Medulla oblongata (tissue), 1 donor: Measurements from ENCODE around the gene TANGO2.

Source experiments
- DNase-seq: peaks from one replicate; pipeline ENCODE4 v3.0.0-alpha.2; 2015; ENCODE audit errors: extremely low spot score

TANGO2 gene

DNA sequence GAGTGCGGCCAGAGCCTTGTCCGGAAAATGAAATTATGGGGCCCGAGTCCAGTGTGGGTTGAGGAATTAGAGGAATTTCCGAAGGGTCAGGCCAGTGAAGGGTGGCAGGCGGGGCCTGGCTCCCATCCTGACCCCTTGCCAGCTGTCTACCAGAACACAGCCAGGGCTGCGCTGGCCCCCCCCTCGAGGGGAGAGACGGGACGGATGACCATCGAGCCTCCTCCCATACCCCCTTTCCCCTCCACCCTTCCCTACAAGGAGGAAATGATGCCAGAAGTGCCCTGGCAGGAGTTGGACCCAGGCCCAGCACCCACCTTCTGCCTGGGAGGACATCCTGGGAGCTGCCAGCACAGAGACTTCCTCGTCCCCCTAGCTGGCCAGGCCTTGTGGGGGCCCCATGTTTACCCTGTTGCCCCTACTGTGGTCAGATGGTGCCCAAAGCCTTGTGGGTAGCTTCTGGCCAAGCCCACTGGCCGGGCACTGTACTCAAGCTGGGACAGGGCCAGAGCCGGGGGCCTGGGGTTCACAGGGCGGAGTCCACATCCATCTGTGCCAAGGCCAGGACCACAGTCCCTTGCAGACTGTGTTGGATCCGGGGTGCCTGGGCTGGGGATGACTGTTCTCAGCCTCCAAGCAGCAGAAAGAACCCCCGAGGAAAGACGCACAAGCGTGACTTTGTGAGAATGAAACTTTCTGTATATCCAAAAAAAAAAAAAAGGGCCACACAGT, 25.1 kb upstream of the TANGO2 start:
- DNase-seq = no peak

GRCh38 chr22:19996694-19997384, 24.1 kb upstream of the TANGO2 start:
- DNase-seq = no peak

DNA sequence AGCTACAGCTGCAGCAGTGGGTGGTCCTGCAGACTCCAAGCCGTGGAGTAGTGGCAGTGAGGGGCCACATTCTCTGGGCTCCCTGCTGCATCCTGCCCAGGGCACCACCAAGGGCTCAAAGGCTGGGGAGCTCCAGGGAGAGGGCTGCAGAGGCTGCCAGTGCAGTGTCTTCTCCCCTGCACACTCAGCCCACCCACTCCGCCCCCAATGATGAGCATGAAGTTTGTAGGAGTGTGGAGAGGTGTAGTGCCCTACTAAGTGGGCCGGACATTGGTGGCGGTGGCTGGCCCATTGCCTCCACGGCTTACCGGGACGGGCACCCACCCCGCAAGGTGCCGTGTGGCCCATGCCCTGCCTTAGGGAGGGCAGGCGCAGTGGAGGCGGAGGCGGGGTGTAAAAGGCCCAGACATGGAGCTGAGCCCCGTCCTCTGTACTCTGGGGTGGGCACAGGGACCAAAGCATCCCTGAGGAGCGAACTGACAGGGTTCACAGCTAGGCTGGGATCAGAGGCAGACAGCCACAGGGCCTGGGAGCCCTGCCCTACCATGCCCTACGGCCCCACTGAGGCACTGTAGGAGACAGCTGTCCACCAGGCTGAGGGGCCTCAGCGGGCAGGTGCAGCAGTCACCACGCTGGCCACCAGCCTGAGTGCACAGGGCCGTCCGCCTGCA, 23.2 kb upstream of the TANGO2 start:
- no peak for DNase-seq

DNA sequence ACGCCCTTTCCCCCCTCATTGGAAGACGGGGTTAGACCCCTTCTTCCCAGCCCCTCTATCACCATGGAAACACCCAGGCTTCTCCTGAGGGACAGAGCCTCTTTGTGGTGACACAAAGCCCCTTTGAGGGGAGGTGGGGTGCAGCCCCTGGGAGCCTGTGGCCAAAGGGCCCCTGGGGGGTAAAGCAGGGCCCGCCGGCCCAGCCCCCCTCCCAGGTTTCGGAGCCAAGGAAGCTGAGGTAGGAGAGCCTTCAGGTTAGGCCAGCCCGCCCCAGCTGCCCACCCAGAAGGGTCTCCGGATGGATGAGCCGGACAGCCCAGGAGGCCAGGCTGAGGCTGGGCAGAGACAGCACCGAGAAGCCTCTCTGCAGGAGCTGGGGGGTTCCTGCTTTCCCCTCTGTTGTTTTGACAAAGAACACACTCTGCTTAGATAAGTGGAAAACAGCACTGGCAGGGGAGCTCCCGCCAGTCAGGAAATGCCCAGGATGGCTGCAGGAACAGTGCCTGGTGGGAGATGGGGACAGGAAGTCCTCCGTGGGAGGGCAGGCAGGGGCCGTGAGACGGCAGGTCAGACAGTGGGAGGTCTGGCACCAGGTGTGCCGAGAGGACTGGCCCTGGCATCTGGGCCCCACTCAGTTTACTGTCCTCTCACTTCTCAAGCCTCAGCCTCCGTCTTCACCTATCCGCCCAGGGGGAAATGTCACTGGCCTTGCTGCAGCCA, 22.5 kb upstream of the TANGO2 start:
- no peak for DNase-seq

DNA sequence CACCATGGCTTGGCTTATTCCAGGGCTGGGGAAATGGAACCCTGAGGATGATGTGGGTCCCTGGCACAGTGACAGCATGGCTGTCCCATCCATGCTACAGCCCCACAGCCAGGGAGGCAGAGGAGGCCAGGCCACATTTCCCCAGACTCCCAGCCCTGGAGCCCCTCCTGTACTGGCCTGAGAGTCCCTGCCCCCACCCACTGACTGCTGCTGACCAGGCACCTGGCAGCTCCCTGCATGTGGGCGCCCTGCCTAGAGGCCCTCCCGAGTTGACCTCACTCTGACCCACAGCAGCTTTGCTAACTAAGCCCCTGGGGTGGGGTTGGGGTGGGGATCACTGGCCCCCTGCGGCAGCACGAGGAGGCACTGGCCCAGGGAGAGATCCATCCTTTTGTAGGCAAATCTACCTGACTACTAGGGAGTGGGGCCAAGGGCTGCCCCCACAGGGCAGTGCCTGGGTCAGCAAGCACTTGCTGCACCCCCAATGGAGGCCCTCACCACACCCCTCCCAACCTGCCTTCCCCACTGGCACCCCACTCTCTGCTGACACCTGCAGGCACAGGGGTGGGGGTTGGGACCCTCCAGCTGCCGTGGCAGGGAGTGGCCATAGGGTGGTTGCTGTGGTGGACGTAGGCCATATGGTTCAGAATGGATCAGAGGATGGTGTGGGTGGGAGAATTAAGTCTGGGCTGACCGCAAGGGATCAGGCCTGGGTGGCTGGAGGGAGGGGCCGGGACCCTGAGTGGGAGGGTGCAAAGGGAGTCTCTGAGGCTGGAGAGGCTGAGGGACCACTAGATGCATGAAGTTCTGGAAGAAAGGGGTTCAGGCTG, 21.7 kb upstream of the TANGO2 start:
- no peak for DNase-seq

DNA sequence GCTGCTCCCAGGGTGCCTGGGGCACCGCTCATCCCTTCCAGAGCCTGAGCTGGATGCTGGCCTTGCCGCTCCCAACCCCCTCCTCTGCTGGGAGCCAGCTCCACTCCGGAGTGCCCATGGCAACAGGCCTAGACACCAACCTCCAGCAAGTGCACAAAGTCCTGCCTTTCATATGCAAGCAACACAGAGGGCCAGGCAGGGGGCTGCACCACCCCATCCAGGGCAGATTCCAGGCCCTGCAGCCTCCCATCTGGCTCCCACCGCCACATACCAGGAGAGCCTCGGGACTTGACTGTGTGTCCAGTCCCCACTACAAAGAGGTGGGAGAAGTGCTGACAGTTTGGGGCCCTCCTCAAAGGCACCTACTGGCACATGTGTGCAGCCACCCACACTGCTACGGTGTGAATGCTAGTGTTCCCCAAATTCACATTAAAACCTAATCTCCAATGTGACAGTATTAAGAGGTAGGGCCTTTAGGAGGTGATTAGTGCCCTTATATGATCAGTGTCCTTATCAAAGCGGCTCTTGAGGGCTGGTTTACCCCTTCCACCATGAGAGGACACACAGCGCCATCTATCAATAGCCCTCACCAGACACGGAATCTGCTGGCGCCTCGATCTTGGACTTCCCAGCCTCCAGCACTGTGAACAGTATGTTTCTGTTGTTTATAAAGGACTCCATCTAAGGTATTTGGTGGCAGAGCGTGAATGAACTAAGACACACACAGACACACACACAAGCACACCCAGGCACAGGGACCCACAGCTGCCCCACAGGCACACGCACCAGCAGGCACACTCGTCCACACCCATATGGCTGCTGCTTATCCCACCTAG, 20.4 kb upstream of the TANGO2 start:
- peak; percentile 68 for DNase-seq

DNA sequence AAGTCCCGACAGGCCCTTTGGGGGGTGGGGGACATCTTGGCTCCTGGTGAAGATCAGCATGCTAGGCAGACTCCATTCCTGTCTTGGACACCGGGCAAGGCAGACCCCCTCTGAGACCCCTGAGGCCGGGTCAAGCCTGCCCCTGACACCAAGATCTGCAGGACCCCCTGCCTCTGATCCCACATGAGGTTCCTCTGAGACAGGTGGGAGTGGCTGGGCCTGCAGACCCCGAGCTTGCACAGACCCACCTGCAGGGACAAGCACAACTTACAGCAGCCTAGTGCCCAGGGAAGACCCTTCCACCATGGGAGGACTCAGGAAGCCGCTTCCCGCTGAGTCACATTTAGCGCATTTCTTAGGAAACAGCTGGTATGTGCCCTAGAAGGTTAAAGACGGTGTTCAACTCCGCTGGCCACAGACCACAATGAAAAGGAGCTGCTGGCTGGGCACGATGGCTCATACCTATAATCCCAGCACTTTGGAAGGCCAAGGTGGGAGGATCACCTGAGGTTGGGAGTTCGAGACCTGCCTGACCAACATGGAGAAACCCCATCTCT, 19.8 kb upstream of the TANGO2 start:
- no peak for DNase-seq

- DNase-seq = no peak
These were observed 18.8 kb upstream of the TANGO2 start for GRCh38 chr22:20002128-20002527.

- DNase-seq = no peak
These were observed 18.3 kb upstream of the TANGO2 start for GRCh38 chr22:20002636-20003035.

DNA sequence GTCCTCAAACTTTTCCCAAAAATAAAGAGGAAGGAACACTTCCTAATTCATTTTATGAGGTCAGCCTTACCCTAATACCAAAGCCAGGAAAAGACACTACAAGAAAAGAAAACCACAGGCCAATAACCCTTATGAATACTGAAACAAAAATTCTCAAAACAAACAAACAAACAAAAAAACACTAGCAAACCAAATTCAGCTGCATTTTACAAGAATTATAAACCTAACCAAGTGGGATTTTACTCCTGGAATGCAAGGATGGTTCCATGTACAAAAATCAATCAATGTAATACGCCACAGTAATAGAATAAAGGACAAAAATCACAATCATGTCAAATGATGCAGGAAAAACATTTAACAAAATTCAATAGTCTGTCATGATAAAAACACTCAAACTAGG, 17.6 kb upstream of the TANGO2 start:
- DNase-seq = no peak

- DNase-seq = no peak
These were observed 16.4 kb upstream of the TANGO2 start for GRCh38 chr22:20004464-20004863.

GRCh38 chr22:20008221-20008995, 12.5 kb upstream of the TANGO2 start:
- no peak for DNase-seq

DNA sequence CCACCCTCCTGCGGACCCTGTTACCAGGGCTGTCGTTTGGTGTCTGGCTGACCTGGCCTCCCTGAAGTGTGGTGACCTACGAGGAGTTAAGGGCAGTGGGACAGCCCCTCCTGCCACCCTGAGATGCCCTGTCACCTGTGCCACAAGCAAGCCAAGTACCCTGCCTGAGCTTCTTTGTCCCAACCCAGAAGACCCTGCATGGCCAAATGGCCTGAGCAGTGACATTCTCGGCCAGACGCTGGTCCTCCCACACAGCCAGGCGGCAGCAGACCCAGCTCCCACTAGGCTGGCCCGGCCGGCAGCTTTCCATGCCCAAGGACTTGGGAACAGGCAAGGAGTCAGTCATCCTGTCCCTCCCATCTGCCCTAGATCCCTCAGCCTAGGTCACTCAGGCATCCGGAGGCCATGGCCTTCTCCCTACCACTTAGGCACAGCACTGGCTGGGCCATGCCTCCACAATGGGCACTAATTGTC, 11.9 kb upstream of the TANGO2 start:
- no peak for DNase-seq

DNA sequence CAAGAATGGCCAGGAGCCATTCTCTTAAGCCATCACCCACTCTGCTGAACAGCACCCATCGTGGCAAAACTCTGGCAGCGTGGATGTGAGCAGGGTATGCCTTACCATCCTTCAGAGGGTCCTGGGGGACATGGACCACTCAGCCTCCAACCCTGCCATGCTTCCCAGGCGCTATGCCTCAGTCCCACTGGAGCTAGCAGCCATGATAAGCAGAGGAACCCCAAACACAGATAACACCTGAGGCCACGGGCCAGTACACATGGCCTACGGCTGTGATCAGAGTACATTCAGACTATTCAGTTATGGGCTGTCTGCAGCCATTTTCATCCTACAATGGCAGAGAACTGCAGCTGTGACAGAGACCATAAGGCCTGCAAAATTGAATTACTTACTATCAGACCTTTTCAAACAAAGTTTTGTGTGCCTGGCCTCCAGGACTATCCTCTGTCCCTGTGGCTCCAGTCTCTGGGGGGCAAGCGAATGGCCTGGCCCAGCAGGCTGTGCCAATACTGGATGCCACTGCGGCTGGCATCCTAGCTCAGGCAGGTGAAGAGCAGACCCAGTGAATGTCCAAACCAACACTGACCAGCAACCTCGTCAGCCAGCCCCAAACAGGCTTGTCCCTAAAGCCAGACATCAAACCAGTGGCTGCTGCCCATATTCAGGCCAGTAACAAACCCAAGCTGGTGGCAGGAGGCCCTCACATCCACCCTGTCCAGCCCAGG, 11.2 kb upstream of the TANGO2 start:
- no peak for DNase-seq

DNA sequence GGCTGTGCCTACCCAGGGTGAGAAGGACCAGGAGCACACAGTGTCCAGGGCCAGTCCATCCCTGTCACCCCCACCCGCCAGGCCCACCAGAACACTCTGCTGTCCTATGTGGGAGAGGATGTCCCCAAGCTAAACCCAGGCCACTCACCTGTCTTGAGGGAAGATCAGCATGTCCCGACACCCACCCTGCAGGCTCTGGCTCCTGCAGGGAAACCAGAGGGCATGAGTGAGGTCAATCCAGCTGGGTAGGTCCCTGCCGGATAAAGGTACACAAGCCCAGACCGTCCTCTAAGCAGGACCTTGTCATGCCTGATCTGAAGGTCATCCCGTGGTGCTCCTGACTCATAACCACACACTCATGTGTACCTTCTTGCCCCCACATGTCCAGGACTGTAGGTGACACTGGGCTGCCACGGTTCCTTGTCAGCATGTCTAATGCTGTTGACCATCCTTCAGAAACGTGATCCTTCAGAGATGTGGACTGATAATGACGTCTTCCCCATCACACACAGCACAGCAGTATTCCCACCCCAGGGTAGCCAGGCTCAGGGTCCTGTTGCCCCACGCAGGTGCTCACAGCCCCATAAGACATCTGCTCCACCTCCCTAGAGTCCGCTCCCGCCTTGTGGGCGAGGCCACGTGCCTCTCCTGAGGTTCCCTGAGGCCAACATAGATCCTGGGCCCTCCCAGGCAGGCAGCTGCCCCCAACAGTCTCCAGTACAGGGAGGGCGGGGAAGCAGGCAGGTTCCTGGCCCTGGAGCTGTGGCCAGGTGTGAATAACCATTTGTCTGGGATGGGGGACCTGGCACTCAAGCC, 10.4 kb upstream of the TANGO2 start:
- DNase-seq = no peak

GRCh38 chr22:20011123-20011992, 9.6 kb upstream of the TANGO2 start:
- DNase-seq = no peak
